Astrocyte of the cerebellum (primary cell): ENCODE results near the gene RGS6.

Source experiments
- DNase-seq: peaks from one replicate; pipeline ENCODE4 v3.0.0-alpha.2; 2011; ENCODE audit warnings: low read depth
- H3K4me3 ChIP-seq: 2 replicates; pipeline ENCODE4 v1.5.1; 2011; ENCODE audit warnings: mild to moderate bottlenecking, low read depth, low read length, moderate library complexity
- CTCF ChIP-seq: IDR thresholded peaks from 2 replicates; pipeline ENCODE4 v1.5.1; 2012; ENCODE audit warnings: low read length, low read depth, moderate library complexity, mild to moderate bottlenecking; ENCODE audit errors: missing control alignments
- in situ Hi-C: cut with HindIII; loops from 2 replicates; pipeline ENCODE4 v1.10.0; 2017; ENCODE audit warnings: low sequenced_read_pairs

Gene RGS6

DNA sequence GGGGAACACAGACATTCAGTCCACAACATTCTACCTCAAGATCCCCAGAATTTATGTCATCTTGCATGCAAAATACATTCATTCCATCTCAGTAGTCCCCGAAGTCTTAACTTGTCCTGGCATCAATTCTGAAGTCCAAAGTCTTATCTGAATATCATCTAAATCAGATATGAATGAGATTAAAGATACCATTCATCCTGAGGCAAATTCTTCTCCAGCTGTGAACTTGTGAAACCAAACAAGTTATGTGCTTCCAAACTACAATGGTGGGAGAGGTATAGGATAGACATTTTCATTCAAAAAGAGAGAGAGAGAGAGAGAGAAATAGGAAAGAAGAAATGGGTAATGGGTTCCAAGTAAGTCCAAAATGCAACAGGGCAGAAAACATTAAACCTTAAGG is 571.0 kb downstream of the RGS6 start:
- no peak for DNase-seq
- no peak for TF ChIP-seq CTCF
- in situ Hi-C loops: no loop called here
- H3K4me3 ChIP-seq: no peak overlapping the region

- no peak overlapping the region for H3K4me3 ChIP-seq
- in situ Hi-C loops: no loop called here
- DNase-seq: no peak
- TF ChIP-seq CTCF: no peak
Observed at GRCh38 chr14:72503696-72504368, 571.6 kb downstream of the RGS6 start.

GRCh38 chr14:72510566-72510965 is 578.3 kb downstream of the RGS6 start:
- DNase-seq: no peak
- TF ChIP-seq CTCF: no peak
- no peak overlapping the region for H3K4me3 ChIP-seq
- in situ Hi-C loops: loop anchor here (10.0 kb wide), 1 partner anchor 414 kb away; the partner anchor contains the start of gene DCAF4

DNA sequence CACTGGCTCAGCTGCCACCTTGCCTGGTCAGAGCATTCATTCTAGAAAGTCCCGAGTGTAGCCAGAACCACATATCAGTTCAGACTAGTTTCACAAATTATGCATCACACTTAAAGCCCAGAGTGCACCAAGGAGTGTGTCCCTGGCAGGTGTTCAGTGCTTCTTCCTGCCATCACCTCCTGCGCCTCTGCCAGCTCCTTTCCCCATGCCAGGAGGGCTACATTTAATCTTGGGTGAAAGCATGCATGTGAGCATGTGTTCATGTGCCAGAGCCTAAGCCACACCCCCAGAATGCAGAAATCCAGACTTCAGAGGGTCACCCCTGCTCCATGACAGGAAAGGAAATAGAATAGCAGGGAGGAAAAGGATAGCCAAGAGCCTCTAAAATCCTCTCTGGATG is 580.1 kb downstream of the RGS6 start:
- no peak for TF ChIP-seq CTCF
- in situ Hi-C loops: loop anchor here (10.0 kb wide), 1 partner anchor 413 kb away; the partner anchor contains the start of gene DCAF4
- H3K4me3 ChIP-seq: no peak overlapping the region
- no peak for DNase-seq

DNA sequence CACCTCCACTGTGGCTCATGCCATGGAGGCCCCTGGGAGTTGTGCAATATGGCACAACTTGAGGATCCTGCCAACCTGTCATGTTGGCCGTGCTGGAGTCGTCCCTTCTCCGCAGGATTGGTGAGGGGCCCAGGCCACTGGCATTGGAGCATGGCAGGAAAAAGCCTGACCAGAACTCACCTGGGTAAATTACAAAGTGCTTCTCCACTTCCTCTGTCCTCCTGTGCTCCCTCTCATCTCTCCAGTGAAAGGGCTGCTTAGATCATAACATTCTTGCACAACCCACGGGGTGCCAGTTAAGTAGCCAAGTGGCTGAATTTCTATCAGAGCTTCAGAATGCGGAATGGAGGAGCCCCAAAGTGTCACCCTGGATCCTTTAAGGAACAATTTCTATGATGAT is 580.7 kb downstream of the RGS6 start:
- TF ChIP-seq CTCF: no peak
- no peak for DNase-seq
- H3K4me3 ChIP-seq: no peak overlapping the region
- in situ Hi-C loops: loop anchor here (10.0 kb wide), 1 partner anchor 412 kb away; the partner anchor contains the start of gene DCAF4

DNA sequence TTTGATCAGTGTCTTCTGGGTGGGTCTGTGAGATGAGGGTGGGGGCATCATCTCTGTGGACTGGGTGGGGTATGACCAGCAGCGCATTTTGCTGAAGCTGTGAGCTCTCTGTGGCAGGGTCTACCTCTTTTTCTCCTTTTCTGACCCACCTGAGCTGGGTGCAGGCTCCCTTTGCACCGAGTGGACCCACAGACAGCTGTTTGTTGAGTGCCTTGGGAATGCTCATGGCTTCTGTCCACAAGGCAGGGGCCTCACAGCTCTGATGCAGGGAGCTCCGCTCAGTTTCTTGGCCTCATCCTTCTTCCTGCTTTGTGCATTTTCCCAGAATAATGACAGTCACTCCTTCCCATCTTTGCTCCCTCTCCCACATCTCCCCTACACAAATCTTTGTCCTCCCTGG is 581.1 kb downstream of the RGS6 start:
- in situ Hi-C loops: loop anchor here (10.0 kb wide), 1 partner anchor 411 kb away; the partner anchor contains the start of gene DCAF4
- no peak for TF ChIP-seq CTCF
- no peak overlapping the region for H3K4me3 ChIP-seq
- DNase-seq: no peak
